Hematopoietic multipotent progenitor cell treated with erythropoietin and hydrocortisone succinate and interleukin-3 and kit ligand, for 8 days (in vitro differentiated cells): Measurements from ENCODE around the gene UBQLNL.

Experiments used
- DNase-seq: peaks from one replicate; pipeline ENCODE4 v3.0.0-alpha.2; 2015

UBQLNL gene

DNA sequence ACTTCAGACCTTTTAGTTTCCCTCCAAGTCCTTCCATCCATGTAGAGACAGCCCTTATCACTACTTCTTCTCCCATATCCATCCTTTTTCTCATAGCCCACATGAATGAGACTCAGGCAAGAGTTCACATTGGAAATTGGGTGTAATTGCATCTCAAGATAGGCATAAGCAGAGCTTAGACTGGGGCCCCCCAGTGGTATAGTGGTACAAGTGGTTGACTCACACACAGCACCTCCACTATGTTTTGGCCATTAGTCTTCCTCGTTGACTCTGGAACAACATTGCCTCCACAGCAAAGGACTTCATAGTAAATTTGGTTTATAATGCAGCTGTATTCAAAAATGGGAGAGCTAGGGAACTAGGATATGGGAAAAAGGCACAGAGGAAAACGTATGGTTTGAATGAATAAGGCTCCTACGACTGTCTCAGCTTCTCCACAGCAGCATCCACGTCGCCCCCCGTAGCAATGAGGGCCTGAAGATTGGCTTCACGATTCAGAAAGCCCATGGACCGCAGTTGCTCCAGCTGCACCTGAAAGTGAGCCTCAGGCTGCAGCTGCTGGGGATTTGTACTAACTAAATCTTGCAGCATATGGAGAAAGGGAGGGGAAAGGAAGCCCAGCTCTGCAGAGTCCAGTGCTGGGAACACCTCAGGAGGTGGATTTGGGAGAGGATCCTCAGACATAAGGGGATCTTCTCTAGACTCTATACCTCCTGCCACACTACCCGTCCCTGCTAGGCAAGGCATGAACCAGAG is 9.1 kb downstream of the UBQLNL start:
- peak; percentile 13 for DNase-seq

DNA sequence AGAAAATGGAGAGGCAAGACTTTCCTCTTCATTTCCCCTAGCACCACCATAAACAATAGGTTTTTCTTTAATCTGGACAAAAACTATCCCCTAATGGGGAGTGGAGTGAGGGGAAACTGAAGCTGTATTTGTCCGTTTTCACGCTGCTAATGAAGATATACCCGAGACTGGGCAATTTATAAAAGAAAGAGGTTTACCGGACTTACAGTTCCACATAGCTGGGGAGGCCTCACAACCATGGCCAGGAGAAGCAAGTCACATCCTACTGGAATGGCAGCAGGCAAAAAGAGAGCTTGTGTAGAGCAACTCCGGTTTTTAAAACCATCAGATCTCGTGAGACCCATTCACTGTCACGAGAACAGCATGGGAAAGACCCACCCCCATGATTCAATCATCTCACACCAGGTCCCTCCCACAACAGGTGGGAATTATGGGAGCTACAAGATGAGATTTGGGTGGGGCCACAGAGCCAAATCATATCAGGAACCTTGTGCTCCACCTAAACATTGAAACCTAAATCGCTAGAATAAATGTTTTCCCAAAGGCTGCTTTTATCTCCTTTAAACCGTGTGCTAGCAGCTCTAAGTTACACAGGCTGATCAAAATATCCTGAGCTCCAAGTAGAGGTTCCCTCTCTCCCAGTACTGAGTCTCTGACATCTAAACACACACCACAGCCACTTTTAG is 11.0 kb downstream of the UBQLNL start:
- no peak for DNase-seq

DNA sequence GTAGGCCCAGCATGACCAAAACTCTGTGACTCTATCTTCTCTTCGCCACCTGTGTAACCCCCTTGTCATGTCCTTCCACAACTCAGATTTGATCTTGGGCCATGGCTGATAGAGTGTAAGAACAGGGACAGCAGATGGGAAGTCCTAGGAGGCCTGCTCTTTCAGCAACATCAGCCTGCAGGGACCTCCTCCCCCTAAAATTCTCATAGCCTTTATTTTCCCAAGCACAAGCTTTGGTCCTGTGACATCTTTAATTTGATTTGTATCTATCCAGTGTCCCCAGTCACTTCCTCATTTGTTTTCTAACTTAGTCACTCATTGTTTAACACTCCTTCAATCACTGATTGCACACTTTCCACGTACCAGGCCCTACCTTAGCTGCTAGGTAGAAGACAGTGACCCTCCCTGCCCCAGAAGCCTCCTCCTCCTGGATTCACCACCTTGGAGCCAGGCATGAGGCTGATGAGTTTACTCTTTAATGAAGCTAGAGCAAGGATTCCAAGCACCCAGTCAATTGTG is 12.0 kb downstream of the UBQLNL start:
- no peak for DNase-seq

DNA sequence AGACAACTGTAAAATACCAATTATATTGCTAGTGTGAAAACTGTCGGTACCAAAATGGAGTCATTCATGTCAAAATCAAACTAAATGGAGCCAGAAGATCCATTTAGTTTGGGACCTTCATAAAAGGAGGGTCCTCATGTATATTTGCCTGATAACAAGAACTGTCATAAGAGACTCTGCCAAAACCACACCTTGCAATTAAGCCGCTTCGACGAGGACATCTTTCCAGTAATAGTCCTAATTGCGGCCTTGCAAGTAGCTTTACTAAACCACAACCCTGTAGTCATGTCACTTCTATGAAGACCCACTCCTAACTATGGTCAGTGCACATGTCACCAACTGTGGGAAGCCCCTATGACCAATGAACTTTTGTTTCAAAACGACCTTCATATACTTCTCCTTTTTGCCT is 16.1 kb downstream of the UBQLNL start:
- DNase-seq = no peak

DNA sequence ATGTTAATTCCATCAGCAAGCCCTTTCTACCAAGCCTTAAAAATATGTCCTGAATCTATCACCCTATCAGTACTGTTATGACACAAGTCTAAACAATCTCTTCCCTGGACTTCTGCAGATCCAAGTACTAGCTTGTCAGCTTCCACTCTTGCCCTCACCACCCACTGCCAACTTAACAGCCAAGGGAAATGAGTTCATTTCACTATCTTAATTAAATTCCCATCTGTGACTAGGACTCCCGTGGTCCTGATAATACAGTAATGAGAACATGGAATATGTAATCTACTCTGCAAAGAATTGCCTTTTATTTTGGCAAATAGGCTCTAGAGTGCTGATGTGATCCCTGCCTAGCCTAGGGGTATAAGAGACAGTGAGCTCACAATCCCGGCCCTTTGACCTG is 16.8 kb downstream of the UBQLNL start:
- no peak for DNase-seq

DNA sequence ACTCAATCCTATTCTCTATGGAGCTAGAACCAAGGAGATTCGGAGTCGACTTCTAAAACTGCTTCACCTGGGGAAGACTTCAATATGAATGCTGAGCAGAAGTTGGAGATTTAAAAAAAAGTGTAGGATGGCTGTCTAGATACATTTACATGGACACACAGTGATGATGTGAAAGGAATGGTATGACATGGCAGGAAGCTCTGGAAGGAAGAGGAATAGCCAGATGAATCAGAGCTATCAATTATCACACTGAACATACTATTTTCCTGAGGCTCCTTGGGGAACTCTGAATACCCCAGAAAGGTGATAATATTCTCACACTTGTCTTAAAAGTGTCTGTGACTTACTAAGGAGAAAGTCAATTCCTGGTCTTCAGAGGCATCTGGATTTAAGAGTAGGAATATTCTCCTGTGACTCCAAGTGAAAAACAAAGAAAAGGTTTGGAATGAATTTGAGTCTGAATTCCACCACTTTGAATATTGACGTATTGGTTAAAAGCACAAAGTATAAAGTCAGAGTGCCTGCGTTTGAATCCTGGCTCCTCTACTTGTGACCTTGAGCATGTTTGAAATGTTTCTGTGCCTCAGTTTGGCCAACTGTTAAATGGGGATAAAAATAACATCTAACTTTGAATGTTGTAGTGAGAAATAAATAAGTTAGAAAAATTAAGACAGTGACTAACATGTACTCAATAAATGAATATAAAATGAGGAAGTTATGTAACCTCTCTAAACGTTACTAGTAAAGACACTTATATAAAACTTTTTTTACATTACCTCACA is 26.7 kb downstream of the UBQLNL start:
- DNase-seq = no peak

DNA sequence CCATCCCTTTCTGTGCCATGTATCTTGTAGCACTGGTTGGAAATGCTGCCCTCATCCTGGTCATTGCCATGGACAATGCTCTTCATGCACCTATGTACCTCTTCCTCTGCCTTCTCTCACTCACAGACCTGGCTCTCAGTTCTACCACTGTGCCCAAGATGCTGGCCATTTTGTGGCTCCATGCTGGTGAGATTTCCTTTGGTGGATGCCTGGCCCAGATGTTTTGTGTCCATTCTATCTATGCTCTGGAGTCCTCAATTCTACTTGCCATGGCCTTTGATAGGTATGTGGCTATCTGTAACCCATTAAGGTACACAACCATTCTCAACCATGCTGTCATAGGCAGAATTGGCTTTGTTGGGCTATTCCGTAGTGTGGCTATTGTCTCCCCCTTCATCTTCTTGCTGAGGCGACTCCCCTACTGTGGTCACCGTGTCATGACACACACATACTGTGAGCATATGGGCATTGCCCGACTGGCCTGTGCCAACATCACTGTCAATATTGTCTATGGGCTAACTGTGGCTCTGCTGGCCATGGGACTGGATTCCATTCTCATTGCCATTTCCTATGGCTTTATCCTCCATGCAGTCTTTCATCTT is 27.6 kb downstream of the UBQLNL start:
- DNase-seq = no peak

DNA sequence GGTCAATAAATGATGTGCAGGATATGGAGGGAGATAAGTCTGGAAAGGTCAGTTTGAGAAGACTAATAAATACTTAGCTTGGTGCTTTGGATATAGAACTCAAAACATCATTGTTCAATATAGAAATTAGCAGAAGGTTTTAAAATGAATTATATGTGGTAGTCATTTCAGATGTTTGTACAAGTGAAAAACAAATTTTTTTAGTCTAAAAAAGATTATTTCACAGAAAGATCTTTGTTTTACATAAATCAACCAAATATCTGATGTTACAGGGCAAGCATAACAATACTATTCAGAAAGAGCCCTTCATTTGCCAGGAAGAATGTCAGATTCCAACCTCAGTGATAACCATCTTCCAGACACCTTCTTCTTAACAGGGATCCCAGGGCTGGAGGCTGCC is 28.1 kb downstream of the UBQLNL start, which contains the start of gene OR52D1:
Gene OR52D1, plus strand, starts transcription at position 301 of the 400 bp plus-strand sequence. Its CDS starts 22 bp downstream, at position 323.
- DNase-seq = no peak

DNA sequence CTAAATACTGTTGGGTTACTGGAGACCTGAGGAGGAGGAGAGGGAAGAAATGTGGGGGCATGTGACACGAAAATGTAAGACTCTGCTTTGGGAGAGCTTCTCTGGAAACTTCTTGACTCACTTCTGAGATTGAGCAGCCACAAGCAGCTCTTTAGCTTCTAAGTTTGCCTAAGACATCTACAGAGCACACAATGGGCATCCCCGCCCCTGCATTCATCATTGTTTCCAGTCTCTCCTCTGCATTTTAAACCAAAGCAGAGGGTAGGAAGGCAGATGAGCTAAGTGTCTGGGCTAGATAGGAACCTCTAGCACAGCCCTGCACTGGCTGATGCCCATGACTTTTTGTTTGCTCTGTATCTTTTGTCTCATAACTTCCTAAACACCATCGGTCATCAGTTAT is 30.1 kb downstream of the UBQLNL start:
- no peak for DNase-seq

DNA sequence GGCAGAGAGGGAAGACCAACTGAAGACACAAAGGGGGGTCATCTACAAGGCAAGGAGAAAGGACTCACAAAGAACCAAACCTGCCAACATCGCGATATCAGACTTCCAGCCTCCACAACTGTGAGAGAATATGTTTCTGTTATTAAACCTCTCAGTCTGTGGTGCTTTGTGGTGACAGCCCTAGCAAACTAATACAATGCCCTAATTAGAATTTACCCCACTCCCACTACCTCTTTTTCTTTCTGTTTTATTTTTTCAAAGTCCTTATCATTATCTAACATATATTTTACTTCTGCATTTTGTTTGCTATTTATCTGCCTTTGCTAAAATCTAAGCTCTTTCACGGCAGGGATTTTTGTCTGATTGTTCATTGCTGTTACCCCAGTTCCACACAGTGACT is 30.5 kb downstream of the UBQLNL start:
- DNase-seq = no peak

DNA sequence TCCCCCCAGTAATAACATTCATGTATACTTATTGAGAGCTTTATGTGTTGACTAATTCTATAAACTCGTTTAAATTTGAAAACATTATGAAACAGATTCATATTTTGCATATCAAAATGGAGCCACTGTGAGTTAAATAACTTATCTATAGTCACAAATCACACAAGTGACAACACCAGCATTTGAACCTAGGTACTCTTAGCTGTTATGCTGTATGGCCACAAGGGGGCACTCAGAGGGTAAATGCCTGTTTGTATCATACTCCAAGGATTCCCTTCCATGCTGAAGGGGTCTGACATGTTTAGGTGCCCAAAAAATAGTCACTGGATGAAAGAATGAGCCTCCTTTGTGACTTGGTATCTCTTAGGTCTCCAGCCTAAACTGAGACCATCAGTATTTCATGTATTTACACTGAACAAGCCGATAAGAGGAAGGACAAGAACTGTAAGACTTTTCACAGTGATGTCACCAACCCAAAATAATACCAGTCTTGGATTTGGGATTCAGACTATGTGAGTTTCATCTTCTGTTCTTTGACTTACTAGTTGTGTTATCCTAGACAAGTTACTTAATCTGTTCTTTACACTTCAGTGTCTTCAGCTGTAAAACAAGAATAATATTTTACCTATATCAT is 40.2 kb downstream of the UBQLNL start:
- DNase-seq = peak; percentile 76

DNA sequence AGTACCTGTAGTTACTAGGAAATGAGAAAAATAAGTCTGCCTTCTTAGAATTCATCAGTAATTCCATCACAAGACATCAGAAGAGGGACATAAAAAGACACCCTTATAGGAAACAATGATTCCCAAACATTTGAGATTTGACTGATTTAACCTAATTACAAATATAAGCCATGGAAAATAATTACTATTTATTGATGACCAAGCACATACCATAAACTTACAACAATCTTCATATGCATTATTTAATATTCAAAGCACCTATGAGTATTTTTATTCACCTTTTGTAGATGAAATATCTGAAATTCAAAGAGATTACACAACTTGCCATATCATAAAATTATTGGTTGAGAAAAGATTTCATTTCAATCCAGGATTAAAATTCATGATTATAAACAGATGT is 42.6 kb downstream of the UBQLNL start:
- no peak for DNase-seq

DNA sequence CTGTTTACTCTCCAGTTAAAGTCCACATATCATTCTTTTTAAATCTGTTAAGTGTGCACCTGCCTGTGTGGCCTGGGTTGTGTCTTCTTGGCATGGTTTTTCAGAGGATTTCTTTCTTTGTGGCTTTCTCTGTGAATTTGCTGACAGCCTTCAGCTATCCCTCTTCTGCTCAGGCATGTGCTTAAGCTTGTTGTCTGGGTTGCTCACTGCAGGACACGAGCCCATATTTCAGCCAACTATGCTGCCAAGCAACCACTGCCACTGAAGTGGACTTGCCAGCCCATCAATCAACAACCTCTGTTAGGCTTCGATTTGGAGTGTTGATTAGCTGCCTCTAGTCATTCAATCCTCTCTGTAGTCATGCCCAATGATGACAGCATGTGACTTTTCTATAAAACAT is 49.0 kb downstream of the UBQLNL start:
- no peak for DNase-seq
